Neural cell (in vitro differentiated cells): ENCODE data around the gene HSF4. TPM values are rescaled to one million over a fixed set of nuclear protein-coding genes. Genes with fewer than 3 reads are reported as not detected.

Source experiments
- H2AFZ ChIP-seq: fragments of 200-600, 300-800 bp; sonication (generic), shearing (Covaris generic); 2 replicates; pipeline ENCODE4 v1.6.0; 2014; ENCODE audit warnings: low read depth, mild to moderate bottlenecking, antibody characterized with exemption, low read length, moderate library complexity
- H3F3A ChIP-seq: fragments of 200-600 bp; shearing (Covaris generic); 2 replicates; pipeline ENCODE4 v1.6.1; 2016; ENCODE audit warnings: mild to moderate bottlenecking, moderate library complexity, mixed read lengths, antibody characterized with exemption, low read length; ENCODE audit not compliant: insufficient read depth, poor library complexity, severe bottlenecking
- H3K27ac ChIP-seq: fragments of 200-600, 300-800 bp; sonication (generic), shearing (Covaris generic); 2 replicates; pipeline ENCODE4 v1.5.1; 2014; ENCODE audit warnings: mild to moderate bottlenecking, low read length, moderate library complexity
- H3K27me3 ChIP-seq: fragments of 300-800, 200-600 bp; sonication (generic), shearing (Covaris generic); 2 replicates; pipeline ENCODE4 v1.6.0; 2014; ENCODE audit warnings: mild to moderate bottlenecking, low read depth, low read length, moderate library complexity; ENCODE audit not compliant: insufficient read depth
- H3K36me3 ChIP-seq: fragments of 300-800, 200-600 bp; sonication (generic), shearing (Covaris generic); 2 replicates; pipeline ENCODE4 v1.5.1; 2014; ENCODE audit warnings: mild to moderate bottlenecking, antibody characterized with exemption, low read length, moderate library complexity; ENCODE audit not compliant: insufficient read depth
- H3K4me2 ChIP-seq: fragments of 300-800, 200-600 bp; sonication (generic), shearing (Covaris generic); 2 replicates; pipeline ENCODE4 v1.6.0; 2014; ENCODE audit warnings: mild to moderate bottlenecking, low read length
- H3K4me3 ChIP-seq: fragments of 300-800, 200-600 bp; sonication (generic), shearing (Covaris generic); 2 replicates; pipeline ENCODE4 v1.5.1; 2014; ENCODE audit warnings: mild to moderate bottlenecking, low read length, moderate library complexity
- H3K79me2 ChIP-seq: fragments of 200-600 bp; shearing (Covaris generic); replicated peaks from 2 replicates; pipeline ENCODE4 v1.6.0; 2014; ENCODE audit warnings: mild to moderate bottlenecking, low read length, moderate library complexity; ENCODE audit not compliant: insufficient read depth
- H3K9ac ChIP-seq: fragments of 300-800, 200-600 bp; sonication (generic), shearing (Covaris generic); 2 replicates; pipeline ENCODE4 v1.6.1; 2016; ENCODE audit warnings: mild to moderate bottlenecking, low read length, mixed read lengths
- H3K9me2 ChIP-seq: fragments of 200-600 bp; shearing (Covaris generic); 2 replicates; pipeline ENCODE4 v1.6.1; 2016; ENCODE audit warnings: mild to moderate bottlenecking, low read length, mixed read lengths; ENCODE audit not compliant: insufficient read depth
- H3K9me3 ChIP-seq: fragments of 200-600, 300-800 bp; sonication (generic), shearing (Covaris generic); 2 replicates; pipeline ENCODE4 v1.6.1; 2016; ENCODE audit warnings: mild to moderate bottlenecking, mixed run types, low read length, moderate library complexity, mixed read lengths
- H4K20me1 ChIP-seq: fragments of 200-600 bp; shearing (Covaris generic); 2 replicates; pipeline ENCODE4 v1.6.1; 2016; ENCODE audit warnings: mild to moderate bottlenecking, mixed run types; ENCODE audit not compliant: insufficient read depth
- EP300 ChIP-seq: fragments of 450-650 bp; conservative IDR thresholded peaks from 2 replicates; pipeline ENCODE4 v1.6.1; 2014; ENCODE audit warnings: antibody characterized with exemption, mild to moderate bottlenecking, moderate library complexity; ENCODE audit not compliant: poor library complexity, severe bottlenecking
- EZH2 ChIP-seq: fragments of 200-600, 300-800 bp; shearing (Covaris generic), sonication (generic); IDR thresholded peaks from 2 replicates; pipeline ENCODE4 v1.6.1; 2014; ENCODE audit warnings: antibody characterized with exemption, low read length, borderline replicate concordance, mild to moderate bottlenecking; ENCODE audit not compliant: insufficient read depth, poor library complexity, severe bottlenecking
- MXI1 ChIP-seq: fragments of 450-650 bp; conservative IDR thresholded peaks from 2 replicates; pipeline ENCODE4 v1.6.1; 2014; ENCODE audit warnings: antibody characterized with exemption, mild to moderate bottlenecking; ENCODE audit not compliant: poor library complexity, severe bottlenecking
- POLR2AphosphoS5 ChIP-seq: IDR thresholded peaks from 2 replicates; pipeline ENCODE4 v1.6.1; 2012
- RAD21 ChIP-seq: fragments of 450-650 bp; conservative IDR thresholded peaks from 2 replicates; pipeline ENCODE4 v1.6.1; 2014; ENCODE audit warnings: antibody characterized with exemption, mild to moderate bottlenecking, moderate library complexity
- SMC3 ChIP-seq: fragments of 450-650 bp; conservative IDR thresholded peaks from 2 replicates; pipeline ENCODE4 v1.6.1; 2014; ENCODE audit warnings: antibody characterized with exemption, mild to moderate bottlenecking, moderate library complexity; ENCODE audit not compliant: poor library complexity
- TAF1 ChIP-seq: IDR thresholded peaks from 2 replicates; pipeline ENCODE4 v1.6.1; 2012; ENCODE audit warnings: low read depth
- polyA plus RNA-seq: library from polyadenylated mRNA; depleted of rRNA; stranded (reverse); fragments of >200 nt; gene quantifications from 2 replicates; pipeline ENCODE4 v1.2.3, GENCODE V29; 2014
- TF ChIP-seq, protein P1 (sequence below): fragments of 450-650 bp; IDR thresholded peaks from 2 replicates; pipeline ENCODE4 v1.5.1; 2014; ENCODE audit warnings: antibody characterized with exemption, mild to moderate bottlenecking, moderate library complexity; ENCODE audit not compliant: poor library complexity, severe bottlenecking
- TF ChIP-seq, protein P2 (sequence below): IDR thresholded peaks from 2 replicates; pipeline ENCODE4 v1.6.1; 2012; ENCODE audit warnings: borderline replicate concordance

HSF4 gene
- polyA plus RNA-seq, 1 donor from 2014 or later: 12.7 TPM

DNA sequence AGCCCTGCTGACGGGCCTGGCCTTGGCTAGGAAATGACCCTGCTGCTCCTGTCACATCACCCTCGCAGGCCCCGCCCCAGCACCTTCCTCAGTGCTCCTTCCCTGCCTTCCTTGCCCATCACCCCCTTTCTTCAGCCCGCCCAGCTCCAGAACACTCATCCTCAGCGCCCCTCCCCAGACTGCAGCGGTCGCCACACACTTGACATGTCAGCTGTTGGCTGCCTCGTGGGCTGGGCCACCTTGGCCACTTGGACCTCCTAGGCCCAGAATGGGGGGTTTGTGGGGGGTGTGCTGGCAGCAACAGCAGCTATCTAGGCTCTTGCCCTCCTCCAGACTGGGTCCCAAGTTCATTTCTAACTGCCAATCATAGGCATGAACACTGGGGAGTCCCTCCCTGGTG is 45.0 kb downstream of the HSF4 start:
- no peaks in the 10 kb centered on the region for H3K9me2 ChIP-seq
- no peaks in the 10 kb centered on the region for H4K20me1 ChIP-seq
- no peaks in the 10 kb centered on the region for H3K79me2 ChIP-seq
- no peak overlapping the region for H3K27ac ChIP-seq
- no peak overlapping the region for H3K4me2 ChIP-seq
- no peaks in the 10 kb centered on the region for H3K27me3 ChIP-seq
- no peak overlapping the region for H2AFZ ChIP-seq
- H3K9ac ChIP-seq: no peak overlapping the region
- no peaks in the 10 kb centered on the region for H3F3A ChIP-seq
- TF ChIP-seq EP300 (no peak), TAF1 (no peak), EZH2 (no peak), POLR2AphosphoS5 (no peak)
- H3K9me3 ChIP-seq: no peaks in the 10 kb centered on the region
- no peaks in the 10 kb centered on the region for H3K36me3 ChIP-seq
- no peak overlapping the region for H3K4me3 ChIP-seq

DNA sequence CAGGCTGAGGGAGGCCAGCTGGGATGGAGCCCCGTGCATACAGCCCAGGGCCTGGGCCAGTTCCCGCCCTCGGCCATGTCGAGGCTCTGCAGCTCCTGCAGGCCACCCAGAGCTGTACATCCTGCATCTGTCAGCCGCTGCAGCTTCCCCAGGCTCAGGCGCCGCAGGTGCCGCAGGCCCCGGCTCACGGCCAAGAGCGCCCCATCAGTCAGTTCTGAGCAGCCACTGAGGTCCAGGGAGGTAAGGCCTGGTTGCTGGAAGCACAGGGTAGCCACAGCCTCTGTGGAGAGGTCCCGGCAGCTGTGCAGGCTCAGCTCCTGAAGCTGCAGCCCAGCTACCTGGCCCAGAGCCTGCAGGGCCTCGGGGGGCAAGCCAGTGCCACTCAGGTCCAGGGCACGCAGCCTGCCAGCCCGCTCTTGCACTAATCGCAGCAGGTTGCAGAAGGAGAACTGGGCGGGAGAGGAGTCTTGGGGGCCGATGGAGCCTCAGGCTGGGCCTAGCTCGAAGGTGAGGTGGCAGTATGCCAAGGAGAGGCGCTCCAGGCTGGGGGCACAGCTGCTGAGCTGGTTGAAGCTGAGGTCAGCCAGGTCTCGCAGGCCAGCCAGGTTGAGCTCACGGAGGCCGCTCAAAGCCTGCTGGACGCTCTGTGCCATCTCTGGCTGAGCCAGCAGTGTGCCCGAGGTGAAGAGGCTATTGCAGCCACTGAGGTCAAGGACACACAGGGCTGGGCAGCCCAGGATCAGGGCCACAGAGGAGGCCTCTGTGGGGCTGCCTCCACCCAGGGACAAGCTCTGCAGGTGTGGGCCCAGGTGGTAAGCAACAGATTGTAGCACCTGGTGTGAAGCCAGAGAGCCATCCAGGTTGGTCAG is 45.8 kb downstream of the HSF4 start:
- H3K27me3 ChIP-seq: no peaks in the 10 kb centered on the region
- H3K27ac ChIP-seq: no peak overlapping the region
- H3F3A ChIP-seq: no peaks in the 10 kb centered on the region
- H3K79me2 ChIP-seq: no peaks in the 10 kb centered on the region
- TF ChIP-seq RAD21: no peak
- no peak for TF ChIP-seq MXI1
- no peak for TF ChIP-seq POLR2AphosphoS5
- TF ChIP-seq EP300: no peak
- TF ChIP-seq, protein P1, sequence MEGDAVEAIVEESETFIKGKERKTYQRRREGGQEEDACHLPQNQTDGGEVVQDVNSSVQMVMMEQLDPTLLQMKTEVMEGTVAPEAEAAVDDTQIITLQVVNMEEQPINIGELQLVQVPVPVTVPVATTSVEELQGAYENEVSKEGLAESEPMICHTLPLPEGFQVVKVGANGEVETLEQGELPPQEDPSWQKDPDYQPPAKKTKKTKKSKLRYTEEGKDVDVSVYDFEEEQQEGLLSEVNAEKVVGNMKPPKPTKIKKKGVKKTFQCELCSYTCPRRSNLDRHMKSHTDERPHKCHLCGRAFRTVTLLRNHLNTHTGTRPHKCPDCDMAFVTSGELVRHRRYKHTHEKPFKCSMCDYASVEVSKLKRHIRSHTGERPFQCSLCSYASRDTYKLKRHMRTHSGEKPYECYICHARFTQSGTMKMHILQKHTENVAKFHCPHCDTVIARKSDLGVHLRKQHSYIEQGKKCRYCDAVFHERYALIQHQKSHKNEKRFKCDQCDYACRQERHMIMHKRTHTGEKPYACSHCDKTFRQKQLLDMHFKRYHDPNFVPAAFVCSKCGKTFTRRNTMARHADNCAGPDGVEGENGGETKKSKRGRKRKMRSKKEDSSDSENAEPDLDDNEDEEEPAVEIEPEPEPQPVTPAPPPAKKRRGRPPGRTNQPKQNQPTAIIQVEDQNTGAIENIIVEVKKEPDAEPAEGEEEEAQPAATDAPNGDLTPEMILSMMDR: no peak
- no peak for TF ChIP-seq TAF1
- TF ChIP-seq, protein P2, sequence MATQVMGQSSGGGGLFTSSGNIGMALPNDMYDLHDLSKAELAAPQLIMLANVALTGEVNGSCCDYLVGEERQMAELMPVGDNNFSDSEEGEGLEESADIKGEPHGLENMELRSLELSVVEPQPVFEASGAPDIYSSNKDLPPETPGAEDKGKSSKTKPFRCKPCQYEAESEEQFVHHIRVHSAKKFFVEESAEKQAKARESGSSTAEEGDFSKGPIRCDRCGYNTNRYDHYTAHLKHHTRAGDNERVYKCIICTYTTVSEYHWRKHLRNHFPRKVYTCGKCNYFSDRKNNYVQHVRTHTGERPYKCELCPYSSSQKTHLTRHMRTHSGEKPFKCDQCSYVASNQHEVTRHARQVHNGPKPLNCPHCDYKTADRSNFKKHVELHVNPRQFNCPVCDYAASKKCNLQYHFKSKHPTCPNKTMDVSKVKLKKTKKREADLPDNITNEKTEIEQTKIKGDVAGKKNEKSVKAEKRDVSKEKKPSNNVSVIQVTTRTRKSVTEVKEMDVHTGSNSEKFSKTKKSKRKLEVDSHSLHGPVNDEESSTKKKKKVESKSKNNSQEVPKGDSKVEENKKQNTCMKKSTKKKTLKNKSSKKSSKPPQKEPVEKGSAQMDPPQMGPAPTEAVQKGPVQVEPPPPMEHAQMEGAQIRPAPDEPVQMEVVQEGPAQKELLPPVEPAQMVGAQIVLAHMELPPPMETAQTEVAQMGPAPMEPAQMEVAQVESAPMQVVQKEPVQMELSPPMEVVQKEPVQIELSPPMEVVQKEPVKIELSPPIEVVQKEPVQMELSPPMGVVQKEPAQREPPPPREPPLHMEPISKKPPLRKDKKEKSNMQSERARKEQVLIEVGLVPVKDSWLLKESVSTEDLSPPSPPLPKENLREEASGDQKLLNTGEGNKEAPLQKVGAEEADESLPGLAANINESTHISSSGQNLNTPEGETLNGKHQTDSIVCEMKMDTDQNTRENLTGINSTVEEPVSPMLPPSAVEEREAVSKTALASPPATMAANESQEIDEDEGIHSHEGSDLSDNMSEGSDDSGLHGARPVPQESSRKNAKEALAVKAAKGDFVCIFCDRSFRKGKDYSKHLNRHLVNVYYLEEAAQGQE: no peak
- TF ChIP-seq SMC3: no peak
- TF ChIP-seq EZH2: no peak
- no peak overlapping the region for H2AFZ ChIP-seq
- H3K36me3 ChIP-seq: no peaks in the 10 kb centered on the region
- no peak overlapping the region for H3K4me3 ChIP-seq
- no peaks in the 10 kb centered on the region for H3K9me3 ChIP-seq
- no peaks in the 10 kb centered on the region for H3K9me2 ChIP-seq
- no peak overlapping the region for H3K9ac ChIP-seq
- H4K20me1 ChIP-seq: no peaks in the 10 kb centered on the region
- no peak overlapping the region for H3K4me2 ChIP-seq
